HG03460 (cell line): Measurements from ENCODE around the gene MAPK13.
A peak's percentile ranks its signal among the peaks of the same experiment; 100 is the strongest.
"Not testable (repeated sequence)": the region's sequence is repeated elsewhere in the genome, so short reads cannot be mapped to it uniquely, and the experiment has no call there.

Experiments
- ATAC-seq: cut with Tn5 transposase; IDR thresholded peaks from one replicate; pipeline ENCODE4 v1.9.1; 2021; ENCODE audit not compliant: unreplicated experiment

MAPK13 gene

DNA sequence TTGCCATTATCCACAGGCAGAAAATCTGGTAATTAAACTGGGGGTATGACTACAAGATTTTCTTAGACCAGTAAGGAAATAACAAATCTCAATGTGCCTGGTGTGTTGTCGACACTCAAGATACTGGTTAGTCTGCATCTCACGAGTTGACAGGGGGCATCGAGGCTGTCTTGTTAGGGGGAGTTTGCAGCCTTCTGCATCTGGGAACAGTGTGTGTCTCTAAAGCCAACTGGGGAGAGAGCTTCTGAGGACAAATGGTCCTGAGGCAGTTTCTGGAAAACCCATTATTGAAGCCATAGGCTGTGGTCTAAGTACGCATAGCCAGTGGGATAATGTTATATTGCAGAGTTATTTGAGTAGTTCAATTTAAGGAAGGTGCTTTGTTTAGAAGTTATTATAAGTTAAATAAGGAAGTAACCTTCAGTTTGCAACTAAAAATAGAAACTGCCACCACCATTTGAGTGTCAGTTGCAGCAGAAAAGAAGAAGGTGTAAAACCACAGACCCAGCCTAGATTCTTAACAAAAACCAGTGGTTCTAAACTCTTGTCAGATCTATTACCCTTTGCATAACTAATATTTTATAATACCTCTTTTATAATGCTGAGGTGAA lies 15.4 kb upstream of the MAPK13 start:
- no peak for ATAC-seq

DNA sequence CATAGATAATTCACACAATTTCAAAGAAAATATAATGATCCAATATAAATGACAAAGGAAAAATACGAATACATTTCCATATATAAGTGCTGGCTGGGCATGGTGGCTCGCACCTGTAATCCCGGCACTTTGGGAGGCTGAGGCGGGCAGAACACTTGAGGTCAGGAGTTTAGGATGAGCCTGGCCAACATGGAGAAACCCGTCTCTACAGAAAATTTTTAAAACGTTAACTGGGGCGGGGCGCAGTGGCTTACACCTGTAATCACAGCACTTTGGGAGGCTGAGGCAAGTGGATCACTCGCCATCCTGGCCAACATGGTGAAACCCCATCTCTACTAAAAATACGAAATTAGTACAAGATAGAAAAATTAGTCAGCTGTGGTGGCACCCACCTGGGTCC lies 14.9 kb upstream of the MAPK13 start:
- ATAC-seq = no peak

DNA sequence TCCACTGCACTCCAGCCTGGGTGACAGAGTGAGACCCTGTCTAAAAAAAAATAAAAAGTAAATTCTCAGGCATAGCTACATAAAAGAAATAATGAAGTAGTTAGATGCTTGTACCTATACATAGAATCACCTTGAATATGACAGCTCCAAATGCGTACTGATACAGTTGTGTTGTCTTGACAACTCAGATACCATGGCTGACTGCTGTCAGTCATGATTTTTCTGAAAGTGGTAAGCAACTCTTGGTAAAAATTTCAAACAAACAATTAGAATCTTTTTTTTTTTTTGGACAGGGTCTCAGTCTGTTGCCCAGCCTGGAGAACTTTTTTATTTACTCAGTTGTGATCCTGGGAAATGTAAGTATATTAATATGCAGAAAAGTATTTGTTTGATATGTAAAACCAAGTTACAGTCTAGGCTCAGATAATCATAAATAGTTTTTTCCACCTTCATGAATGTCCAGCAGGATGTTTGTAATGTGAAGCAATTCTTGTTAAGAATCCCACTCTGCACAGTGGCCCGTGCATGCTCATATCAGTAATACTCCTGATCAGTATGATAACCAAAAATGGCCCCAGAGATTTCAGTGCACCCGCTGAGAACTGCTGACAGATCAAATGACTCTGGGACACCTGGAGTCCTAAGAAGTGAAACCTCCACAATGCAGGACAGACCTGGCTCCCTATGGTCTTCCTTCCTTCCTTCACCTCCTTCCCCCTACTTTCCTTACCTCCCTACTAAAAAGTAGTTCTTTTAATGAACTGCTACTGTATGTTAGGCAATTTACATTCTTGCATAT lies 14.0 kb upstream of the MAPK13 start:
- no peak for ATAC-seq

DNA sequence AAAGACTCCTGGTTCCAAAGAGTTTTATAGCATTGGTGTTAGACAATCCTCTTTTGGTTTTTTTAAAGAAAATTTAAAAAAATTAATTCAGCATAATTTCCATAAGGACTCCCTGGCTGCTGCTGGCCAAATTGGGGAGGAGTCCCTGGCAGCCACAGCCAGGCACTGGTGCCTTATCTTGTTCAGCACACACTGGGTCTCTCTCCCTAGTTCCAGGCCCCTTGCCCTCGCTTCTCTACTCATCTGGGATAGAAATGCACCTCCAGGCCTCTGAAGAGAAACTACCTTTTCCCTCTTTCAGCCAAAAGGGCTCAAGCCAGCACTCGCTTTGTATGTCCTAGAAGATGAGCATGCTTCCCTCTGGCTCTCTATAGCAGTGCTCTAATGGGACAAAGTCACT lies 13.4 kb upstream of the MAPK13 start:
- no peak for ATAC-seq

DNA sequence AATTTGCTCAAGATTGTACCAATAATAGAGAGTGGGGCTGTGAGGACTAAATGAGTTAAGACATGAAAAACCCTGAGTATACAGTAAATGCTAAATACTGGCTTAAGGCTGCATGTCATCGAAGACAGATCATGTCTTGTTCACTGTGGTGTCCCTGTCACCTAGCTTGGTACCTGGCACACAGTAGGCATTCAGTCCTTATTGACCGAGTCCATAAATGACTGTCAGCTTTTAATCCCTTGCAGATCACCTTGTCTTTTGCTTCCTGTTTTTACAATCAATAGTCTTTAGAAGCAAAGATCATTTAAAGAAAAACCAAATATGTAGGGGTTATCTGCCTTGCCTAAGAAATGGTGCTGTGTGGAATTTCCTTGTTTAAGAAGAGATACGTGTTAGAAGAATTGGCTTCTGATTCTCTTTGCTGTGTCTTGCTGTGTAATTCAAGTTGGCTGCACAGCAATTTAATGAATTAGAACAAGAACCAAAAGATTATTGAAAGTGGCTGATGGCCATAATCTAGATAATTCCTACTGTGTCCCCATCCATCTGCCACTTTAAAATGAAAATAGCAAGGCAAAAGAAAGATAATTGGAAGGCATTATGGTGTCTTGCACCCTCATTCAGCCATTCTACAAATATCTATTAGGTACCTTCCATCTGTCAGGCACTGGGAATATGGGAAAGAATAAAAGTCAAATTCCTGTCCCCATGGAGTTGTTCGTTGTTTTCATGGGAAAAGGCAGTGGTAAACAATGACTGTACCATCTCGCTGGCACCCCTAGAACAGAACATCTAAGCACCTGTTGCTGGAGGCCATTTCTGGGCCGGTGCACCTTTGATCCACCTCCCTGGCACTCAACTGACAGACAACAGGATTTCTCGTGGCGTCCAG lies 12.4 kb upstream of the MAPK13 start:
- ATAC-seq = no peak

DNA sequence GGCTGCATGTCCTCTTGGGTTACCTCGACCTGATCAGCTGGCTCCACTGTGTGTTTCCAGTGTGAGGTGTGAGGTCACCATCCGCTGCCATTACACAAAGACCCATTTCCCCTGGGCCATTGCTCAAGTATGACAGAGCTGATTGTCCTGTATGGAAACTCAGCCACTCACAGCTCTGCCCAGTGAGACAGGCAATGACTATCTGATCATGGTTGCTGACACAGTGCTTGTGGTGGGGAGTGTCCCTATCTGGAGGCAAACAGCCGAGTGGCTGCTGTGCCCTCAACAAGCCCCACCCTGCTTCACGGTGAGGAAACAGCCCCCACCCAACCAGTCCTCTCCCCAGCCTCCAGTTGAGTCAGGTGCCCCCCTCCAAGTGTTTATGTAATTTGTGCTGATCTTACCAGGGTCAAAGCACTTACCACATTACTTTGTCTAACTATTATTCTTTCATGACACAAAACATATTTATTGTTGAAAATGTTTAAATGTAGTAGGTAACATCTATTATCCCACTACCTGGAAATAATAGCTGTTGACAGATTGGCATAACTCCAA lies 11.7 kb upstream of the MAPK13 start:
- ATAC-seq = no peak

DNA sequence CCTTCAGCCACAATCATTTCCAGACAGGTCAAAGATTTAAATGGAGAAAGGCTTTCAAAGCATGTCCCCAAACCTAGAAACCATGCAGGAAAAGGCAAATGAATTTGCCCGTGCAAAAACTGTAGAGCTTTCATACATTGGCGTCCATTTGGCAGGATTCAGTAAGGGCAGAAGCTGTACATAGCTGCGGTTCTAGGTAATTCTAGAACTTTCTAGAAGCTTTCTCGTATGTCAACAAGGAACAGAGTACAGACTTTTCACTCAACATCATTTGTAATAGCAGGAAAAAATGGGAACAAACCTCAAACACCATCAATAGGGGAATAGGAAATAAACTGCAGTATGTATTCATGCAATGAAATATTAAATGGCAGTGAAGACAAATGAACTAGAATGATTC lies 11.1 kb upstream of the MAPK13 start:
- no peak for ATAC-seq

DNA sequence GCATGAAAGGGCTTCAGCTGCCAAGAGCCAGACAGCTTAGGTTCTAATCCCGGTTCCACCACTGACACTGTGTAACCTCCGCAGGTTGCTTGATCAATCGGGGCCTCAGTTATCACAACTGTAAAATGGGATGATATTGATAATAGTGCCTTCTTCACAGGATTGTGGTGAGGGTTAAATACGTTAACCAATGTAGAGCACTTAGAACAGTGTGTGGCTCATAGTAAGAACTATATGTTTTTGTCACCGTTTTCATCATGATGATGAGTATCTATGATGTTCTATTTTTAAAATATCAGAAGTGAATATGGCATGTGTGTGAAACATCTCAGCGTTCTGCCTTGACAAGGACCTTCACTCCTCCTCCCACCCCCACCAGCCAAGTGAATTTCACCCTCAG lies 10.3 kb upstream of the MAPK13 start:
- no peak for ATAC-seq

DNA sequence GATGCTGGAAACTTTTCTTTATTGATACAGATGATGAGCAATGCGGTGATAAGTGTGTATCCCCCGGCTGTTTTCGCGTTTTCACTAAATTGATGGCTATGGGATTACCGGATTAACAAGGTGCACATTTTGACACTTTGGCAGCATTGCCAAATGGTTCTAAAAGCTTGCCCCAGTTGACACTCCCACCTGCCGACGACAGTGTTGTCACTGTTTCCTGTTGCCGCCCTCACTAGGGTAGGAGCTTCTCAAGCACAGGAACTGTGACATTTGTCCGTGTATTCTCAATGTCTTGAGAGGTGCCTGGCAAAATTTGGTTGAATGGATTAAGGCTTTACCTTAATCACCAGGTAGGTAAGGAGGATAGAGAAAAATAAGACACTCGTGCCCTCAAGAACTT lies 9.8 kb upstream of the MAPK13 start:
- ATAC-seq = no peak

DNA sequence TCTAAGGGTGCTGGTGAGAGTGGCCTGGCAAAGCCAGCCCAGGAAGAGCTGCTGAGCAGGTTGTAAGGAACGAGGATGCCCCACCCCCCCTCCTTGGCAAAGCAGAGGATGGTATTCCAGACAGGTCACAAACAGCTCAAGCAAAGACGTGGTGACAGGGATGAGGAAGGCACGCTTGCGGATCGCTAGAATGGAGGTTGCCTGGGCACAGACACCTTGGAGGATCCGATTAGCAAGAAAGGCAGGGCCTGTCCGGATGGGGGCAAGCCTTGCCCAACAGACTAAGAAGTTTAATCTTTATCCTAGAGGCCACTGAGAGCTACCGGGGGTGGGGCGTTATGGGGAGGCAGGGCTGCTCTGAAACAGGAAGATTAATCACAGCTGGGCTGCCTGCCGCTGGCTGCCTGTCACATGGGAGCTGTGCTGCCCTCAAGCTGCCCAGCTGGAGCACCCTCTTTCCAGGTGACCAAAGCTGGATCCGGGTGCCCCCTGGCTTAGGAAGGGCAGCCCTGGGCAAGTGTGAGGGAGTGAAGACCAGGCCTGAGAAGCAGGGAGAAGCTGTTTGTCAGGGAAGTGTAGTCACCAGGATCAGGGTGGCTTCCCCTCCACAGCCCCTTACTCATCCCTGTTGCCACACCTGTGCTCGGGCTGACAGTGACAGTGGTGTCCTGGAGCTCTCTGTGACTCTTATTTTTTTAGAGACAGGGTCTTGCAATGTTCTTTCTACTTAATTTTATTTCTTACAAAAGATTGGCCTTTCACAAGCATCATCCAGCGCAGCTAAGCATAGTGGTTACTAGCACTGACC lies 9.1 kb upstream of the MAPK13 start:
- peak; percentile 49 for ATAC-seq

DNA sequence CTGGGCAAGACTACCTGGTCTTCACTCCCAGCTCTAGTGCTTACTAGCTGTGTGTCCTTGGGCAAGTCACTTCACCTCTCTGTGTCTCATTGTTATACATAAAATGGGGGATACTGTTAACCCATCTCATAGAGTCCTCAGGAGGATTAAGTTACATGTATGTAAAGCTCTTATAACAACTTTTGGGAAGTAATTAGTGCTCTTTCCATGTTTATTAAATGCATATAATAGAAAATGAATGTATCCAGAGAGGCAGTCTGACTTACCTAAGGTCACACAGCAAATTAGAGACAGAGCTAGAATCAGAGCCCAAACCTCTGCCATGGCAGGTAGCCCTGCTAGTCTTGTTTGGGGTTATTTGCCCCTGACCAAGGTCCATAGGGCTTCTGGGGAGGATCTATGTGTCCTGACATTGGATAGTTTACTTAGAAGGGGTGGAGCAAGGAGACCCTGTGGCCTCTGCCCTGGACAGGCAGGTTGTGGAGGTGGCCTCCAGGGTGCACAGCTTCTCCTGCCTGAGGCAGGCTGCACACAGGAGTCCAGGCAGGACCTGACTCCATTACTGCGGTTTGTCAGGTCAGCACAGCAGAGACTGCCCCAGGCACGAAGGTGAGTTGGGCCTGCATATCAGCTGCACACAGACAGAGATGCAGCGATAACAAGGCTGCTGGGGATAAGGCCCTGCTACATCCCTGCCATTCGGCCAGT lies 8.4 kb upstream of the MAPK13 start:
- ATAC-seq = no peak

DNA sequence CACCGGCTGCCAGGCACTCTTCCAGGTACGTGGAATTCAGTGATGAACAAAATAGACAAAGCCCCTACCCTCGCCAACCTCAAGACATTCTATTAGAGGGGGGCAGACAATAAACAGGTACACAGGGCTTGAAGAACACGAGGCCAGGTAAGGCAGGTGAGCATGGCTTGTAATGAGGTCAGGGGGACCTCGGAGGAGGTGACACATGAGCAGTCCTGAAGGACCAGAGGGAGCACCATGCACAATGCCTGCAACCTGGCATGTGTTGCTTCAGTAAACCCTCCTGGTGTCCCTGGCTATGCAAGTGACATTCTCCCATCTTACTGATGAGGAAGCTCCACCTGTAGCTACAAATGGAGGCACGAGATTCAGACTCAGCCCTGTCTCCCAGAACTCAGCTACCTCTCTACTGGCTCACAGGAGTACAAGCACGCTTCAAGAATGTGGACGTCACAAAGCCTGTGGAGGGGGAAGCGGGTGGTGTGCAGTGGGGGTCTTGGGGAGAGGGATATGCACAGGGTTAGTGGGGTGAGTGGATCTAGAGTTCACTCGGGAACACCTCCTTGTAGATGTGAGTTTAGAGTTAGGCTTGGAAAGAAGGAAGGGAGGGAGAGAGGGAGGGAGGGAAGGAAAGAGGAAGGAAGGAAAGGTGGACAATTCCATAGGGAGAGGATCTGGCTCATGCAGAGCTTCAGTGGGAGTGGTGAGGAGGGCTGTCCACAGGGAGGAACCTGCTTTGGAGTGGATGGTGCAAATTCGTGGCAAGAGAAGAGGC lies 7.6 kb upstream of the MAPK13 start:
- ATAC-seq = no peak

DNA sequence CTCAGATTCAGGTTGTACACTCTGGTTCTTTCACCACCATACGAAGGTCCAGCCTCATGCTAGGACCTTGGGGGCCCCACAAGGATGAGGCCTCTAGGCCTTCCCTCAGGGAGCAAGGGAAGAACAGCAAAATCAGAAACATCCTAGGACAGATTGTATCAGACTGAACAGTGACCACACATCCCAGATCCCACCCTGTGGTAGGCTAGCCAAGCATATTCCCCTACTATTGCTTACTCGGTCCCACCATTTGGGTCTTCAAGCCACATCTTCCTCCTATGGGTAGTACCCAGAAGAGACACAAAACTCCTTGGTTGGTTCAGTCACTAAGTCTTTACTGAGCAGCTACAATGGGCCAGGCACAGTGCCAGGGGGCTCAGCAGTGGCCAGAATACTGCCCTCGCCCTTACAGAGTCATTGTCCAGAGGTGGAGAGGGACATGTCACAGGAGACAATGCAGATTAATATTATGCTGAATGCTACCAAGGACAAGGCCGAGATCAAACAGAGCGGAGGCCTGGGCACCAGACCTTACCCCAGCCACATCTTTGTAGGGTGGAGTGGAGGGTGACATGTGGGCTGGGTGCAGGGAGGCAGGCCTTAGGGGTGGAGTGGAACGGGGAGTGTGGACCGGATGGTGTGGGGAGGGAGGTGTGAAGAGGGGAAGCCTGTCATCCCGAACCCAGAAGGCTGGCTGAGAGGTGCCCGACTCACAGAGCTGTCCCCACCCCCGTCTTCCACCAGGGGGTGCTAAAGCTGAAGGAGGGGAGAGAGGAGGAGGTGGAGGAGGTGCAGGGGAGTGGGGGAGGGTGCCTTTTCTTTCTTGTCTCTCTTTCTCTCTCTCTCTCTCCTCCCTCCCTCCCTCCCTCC lies 6.8 kb upstream of the MAPK13 start:
- peak; percentile 73 for ATAC-seq

DNA sequence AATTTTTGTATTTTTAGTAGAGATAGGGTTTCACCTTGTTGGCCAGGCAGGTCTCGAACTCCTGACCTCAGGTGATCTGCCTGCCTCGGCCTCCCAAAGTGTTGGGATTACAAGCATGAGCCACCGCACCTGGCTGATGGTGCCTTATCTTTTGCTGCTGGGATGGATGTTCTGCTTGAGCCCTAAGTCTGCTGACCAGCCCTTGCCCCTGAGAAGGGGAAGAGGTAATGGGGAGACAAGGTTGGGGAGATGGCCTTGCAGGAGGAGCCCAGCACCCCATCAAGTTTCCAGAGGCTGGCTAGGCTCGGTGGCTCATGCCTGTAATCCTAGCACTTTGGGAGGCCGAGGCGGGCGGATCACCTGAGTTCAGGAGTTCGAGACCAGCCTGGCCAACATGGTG lies 6.0 kb upstream of the MAPK13 start:
- not testable (repeated sequence) for ATAC-seq

DNA sequence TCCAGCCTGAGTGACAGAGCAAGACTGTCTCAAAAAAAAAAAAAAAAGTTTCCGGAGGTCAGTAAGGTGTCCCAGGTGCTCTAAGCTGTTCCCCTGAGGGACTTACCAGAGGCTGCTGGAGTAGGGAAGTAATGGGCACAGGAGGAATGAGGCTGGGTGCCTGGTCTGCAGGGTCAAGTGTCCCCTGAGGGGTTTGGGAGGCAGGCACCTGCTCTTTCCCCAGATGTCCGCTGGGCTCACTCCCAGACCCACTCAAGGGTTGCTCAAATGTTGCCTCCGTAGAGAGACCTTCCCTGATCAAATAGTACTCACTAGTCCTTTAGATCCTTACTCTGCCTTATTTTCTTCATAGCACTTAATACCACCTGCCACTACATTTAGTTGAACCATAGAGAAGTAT lies 5.4 kb upstream of the MAPK13 start:
- no peak for ATAC-seq

DNA sequence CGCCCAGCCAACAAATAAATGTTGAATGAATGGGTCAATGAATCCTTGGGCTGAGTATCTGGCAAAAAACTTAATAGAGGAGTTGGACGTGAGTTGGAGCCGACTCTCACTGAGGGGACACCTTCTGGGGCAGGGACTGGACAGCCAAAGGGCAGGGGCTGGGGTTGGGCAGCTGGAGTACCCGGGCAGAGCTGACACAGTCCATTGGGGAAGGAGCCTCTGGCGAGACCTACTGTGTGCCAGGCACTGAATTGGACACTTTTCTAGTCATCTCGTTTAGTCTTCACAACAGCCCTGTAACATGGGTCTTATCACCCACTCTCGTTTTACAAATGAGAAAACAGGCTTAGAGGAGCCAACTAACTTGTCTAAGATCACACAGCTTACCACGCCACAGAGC lies 4.7 kb upstream of the MAPK13 start:
- no peak for ATAC-seq

DNA sequence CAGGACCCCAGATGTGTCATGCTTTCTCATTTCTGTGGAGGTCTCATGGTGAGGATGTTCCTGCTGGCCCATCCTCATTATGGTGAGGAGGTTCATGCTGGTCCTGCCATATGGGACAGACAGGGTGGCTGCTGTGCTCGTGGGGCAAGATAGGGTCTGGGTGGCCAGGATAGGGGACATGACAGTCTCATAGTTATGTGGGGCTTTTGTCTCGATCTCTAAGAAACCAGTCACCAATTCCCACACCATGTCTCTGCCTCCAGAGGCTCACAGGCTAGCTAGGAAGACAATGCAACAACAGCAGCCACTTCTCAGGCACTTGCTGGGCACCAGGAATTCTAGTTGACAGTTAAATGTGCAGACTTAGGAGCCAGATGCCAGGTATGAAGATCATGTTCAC lies 4.2 kb upstream of the MAPK13 start:
- no peak for ATAC-seq
